ENCODE data around the gene HIC1.

Gene HIC1

GRCh38 chr17:2068519-2069051 lies 13.7 kb downstream of the HIC1 start:
- H3K9ac ChIP-seq (ENCODE audit: low read length): no peak overlapping the region
- no peak overlapping the region for H3K4me3 ChIP-seq (ENCODE audit: low read length)
- peak overlapping the region; percentile 16 for H3K27ac ChIP-seq (ENCODE audit: low read depth, low read length)
- peaks cover 26% of the 10 kb centered on the region for H3K4me1 ChIP-seq (ENCODE audit: control insufficient read depth, insufficient read depth, low read length)
- H3K27me3 ChIP-seq (ENCODE audit: control insufficient read depth, insufficient read depth, low read length): no peaks in the 10 kb centered on the region
- H3K36me3 ChIP-seq (ENCODE audit: control insufficient read depth, insufficient read depth, low read length): peaks cover 14% of the 10 kb centered on the region

GRCh38 chr17:2070241-2071023 lies 15.5 kb downstream of the HIC1 start:
- no peak overlapping the region for H3K9ac ChIP-seq (ENCODE audit: low read length)
- H3K4me3 ChIP-seq (ENCODE audit: low read length): no peak overlapping the region
- peaks cover 14% of the 10 kb centered on the region for H3K36me3 ChIP-seq (ENCODE audit: control insufficient read depth, insufficient read depth, low read length)
- H3K4me1 ChIP-seq (ENCODE audit: control insufficient read depth, insufficient read depth, low read length): peaks cover 19% of the 10 kb centered on the region
- no peaks in the 10 kb centered on the region for H3K27me3 ChIP-seq (ENCODE audit: control insufficient read depth, insufficient read depth, low read length)
- H3K27ac ChIP-seq (ENCODE audit: low read depth, low read length): peak overlapping the region; percentile 42

- Histone ChIP-seq H3K9ac (ENCODE audit: low read length) (no peak overlapping the region), H3K27me3 (ENCODE audit: control insufficient read depth, insufficient read depth, low read length) (no peaks in the 10 kb centered on the region), H3K27ac (ENCODE audit: low read depth, low read length) (peak overlapping the region; percentile 42), H3K36me3 (ENCODE audit: control insufficient read depth, insufficient read depth, low read length) (peaks cover 14% of the 10 kb centered on the region), H3K4me3 (ENCODE audit: low read length) (no peak overlapping the region), H3K4me1 (ENCODE audit: control insufficient read depth, insufficient read depth, low read length) (peaks cover 22% of the 10 kb centered on the region)
These were observed 16.1 kb downstream of the HIC1 start for GRCh38 chr17:2071024-2071385.

- Histone ChIP-seq H3K27ac (ENCODE audit: low read depth, low read length) (peak overlapping the region; percentile 42), H3K4me1 (ENCODE audit: control insufficient read depth, insufficient read depth, low read length) (peaks cover 20% of the 10 kb centered on the region), H3K36me3 (ENCODE audit: control insufficient read depth, insufficient read depth, low read length) (peaks cover 14% of the 10 kb centered on the region), H3K27me3 (ENCODE audit: control insufficient read depth, insufficient read depth, low read length) (no peaks in the 10 kb centered on the region), H3K9ac (ENCODE audit: low read length) (no peak overlapping the region), H3K4me3 (ENCODE audit: low read length) (no peak overlapping the region)
These were observed 16.8 kb downstream of the HIC1 start for GRCh38 chr17:2071455-2072281.

- no peaks in the 10 kb centered on the region for H3K27me3 ChIP-seq (ENCODE audit: control insufficient read depth, insufficient read depth, low read length)
- H3K4me3 ChIP-seq (ENCODE audit: low read length): no peak overlapping the region
- H3K36me3 ChIP-seq (ENCODE audit: control insufficient read depth, insufficient read depth, low read length): peaks cover 8% of the 10 kb centered on the region
- peak overlapping the region; percentile 53 for H3K27ac ChIP-seq (ENCODE audit: low read depth, low read length)
- H3K9ac ChIP-seq (ENCODE audit: low read length): no peak overlapping the region
- H3K4me1 ChIP-seq (ENCODE audit: control insufficient read depth, insufficient read depth, low read length): peaks cover 15% of the 10 kb centered on the region
These were observed 20.0 kb downstream of the HIC1 start for GRCh38 chr17:2074919-2075318.

- Histone ChIP-seq H3K4me1 (ENCODE audit: control insufficient read depth, insufficient read depth, low read length) (peaks cover 15% of the 10 kb centered on the region), H3K27me3 (ENCODE audit: control insufficient read depth, insufficient read depth, low read length) (no peaks in the 10 kb centered on the region), H3K27ac (ENCODE audit: low read depth, low read length) (peak overlapping the region; percentile 46), H3K36me3 (ENCODE audit: control insufficient read depth, insufficient read depth, low read length) (peaks cover 8% of the 10 kb centered on the region), H3K9ac (ENCODE audit: low read length) (no peak overlapping the region), H3K4me3 (ENCODE audit: low read length) (no peak overlapping the region)
These were observed 20.6 kb downstream of the HIC1 start for GRCh38 chr17:2075336-2076086.

GRCh38 chr17:2076087-2076984 lies 21.4 kb downstream of the HIC1 start:
- peak overlapping the region; percentile 46 for H3K27ac ChIP-seq (ENCODE audit: low read depth, low read length)
- H3K4me1 ChIP-seq (ENCODE audit: control insufficient read depth, insufficient read depth, low read length): peaks cover 15% of the 10 kb centered on the region
- H3K36me3 ChIP-seq (ENCODE audit: control insufficient read depth, insufficient read depth, low read length): peaks cover 7% of the 10 kb centered on the region
- no peak overlapping the region for H3K4me3 ChIP-seq (ENCODE audit: low read length)
- no peaks in the 10 kb centered on the region for H3K27me3 ChIP-seq (ENCODE audit: control insufficient read depth, insufficient read depth, low read length)
- H3K9ac ChIP-seq (ENCODE audit: low read length): no peak overlapping the region

- Histone ChIP-seq H3K4me1 (ENCODE audit: control insufficient read depth, insufficient read depth, low read length) (peaks cover 14% of the 10 kb centered on the region), H3K27me3 (ENCODE audit: control insufficient read depth, insufficient read depth, low read length) (no peaks in the 10 kb centered on the region), H3K36me3 (ENCODE audit: control insufficient read depth, insufficient read depth, low read length) (peaks cover 4% of the 10 kb centered on the region), H3K9ac (ENCODE audit: low read length) (no peak overlapping the region), H3K27ac (ENCODE audit: low read depth, low read length) (peak overlapping the region; percentile 46), H3K4me3 (ENCODE audit: low read length) (no peak overlapping the region)
These were observed 22.1 kb downstream of the HIC1 start for GRCh38 chr17:2077040-2077439.

- H3K4me3 ChIP-seq (ENCODE audit: low read length): no peak overlapping the region
- H3K27ac ChIP-seq (ENCODE audit: low read depth, low read length): no peak overlapping the region
- H3K4me1 ChIP-seq (ENCODE audit: control insufficient read depth, insufficient read depth, low read length): peaks cover 27% of the 10 kb centered on the region
- H3K36me3 ChIP-seq (ENCODE audit: control insufficient read depth, insufficient read depth, low read length): peaks cover 4% of the 10 kb centered on the region
- no peaks in the 10 kb centered on the region for H3K27me3 ChIP-seq (ENCODE audit: control insufficient read depth, insufficient read depth, low read length)
- no peak overlapping the region for H3K9ac ChIP-seq (ENCODE audit: low read length)
These were observed 26.7 kb downstream of the HIC1 start for GRCh38 chr17:2081564-2081963.

GRCh38 chr17:2082003-2082781 lies 27.3 kb downstream of the HIC1 start:
- peaks cover 4% of the 10 kb centered on the region for H3K36me3 ChIP-seq (ENCODE audit: control insufficient read depth, insufficient read depth, low read length)
- peak overlapping the region; percentile 16 for H3K27ac ChIP-seq (ENCODE audit: low read depth, low read length)
- no peaks in the 10 kb centered on the region for H3K27me3 ChIP-seq (ENCODE audit: control insufficient read depth, insufficient read depth, low read length)
- H3K4me1 ChIP-seq (ENCODE audit: control insufficient read depth, insufficient read depth, low read length): peaks cover 26% of the 10 kb centered on the region
- no peak overlapping the region for H3K9ac ChIP-seq (ENCODE audit: low read length)
- no peak overlapping the region for H3K4me3 ChIP-seq (ENCODE audit: low read length)

GRCh38 chr17:2083613-2084035 lies 28.7 kb downstream of the HIC1 start:
- H3K27me3 ChIP-seq (ENCODE audit: control insufficient read depth, insufficient read depth, low read length): no peaks in the 10 kb centered on the region
- H3K4me3 ChIP-seq (ENCODE audit: low read length): no peak overlapping the region
- peaks cover 4% of the 10 kb centered on the region for H3K36me3 ChIP-seq (ENCODE audit: control insufficient read depth, insufficient read depth, low read length)
- peaks cover 36% of the 10 kb centered on the region for H3K4me1 ChIP-seq (ENCODE audit: control insufficient read depth, insufficient read depth, low read length)
- H3K27ac ChIP-seq (ENCODE audit: low read depth, low read length): peak overlapping the region; percentile 62
- no peak overlapping the region for H3K9ac ChIP-seq (ENCODE audit: low read length)
